K562 (cell line): ENCODE measurements around the gene KRT31. TPM values are rescaled to one million over a fixed set of nuclear protein-coding genes. Genes with fewer than 3 reads are reported as not detected.

Experiments
- ATAC-seq: fragments of 200-7000 bp; cut with Tn5 transposase; 3 replicates; pipeline ENCODE4 v1.9.1; 2020; ENCODE audit warnings: moderate library complexity
- BruUV-seq: library from RNA; stranded (reverse); fragments of 400-500 nt; replicated peaks from 2 replicates; lab custom pipeline; 2021; lab: Mats Ljungman, UMichigan
- CTCF ChIA-PET: fragments of 300-600 bp; formaldehyde crosslinking; extraction: SDS; loops from one replicate; lab custom pipeline; 2021; ENCODE audit warnings: low intra/inter-chr PET ratio; lab: Yijun Ruan, JAX
- POLR2A ChIA-PET: fragments of 300-600, 350-650 bp; sonication (Branson Sonifier 250); formaldehyde crosslinking; extraction: SDS; loops from one replicate; lab custom pipeline; 2021; ENCODE audit warnings: antibody characterized with exemption, inconsistent platforms; lab: Yijun Ruan, JAX
- DNase-seq, 4 experiments: peaks; one replicate each; pipeline versions ENCODE4 v3.0.0 to v3.0.0-alpha.2; 2011 to 2018; ENCODE audit warnings: low spot score in 3 of 4, mixed read lengths in 3 of 4; ENCODE audit errors: extremely low read depth in 1 of 4
- FAIRE-seq: peaks from 2 replicates; lab custom pipeline; 2011; peaks lifted over from hg19 to GRCh38; lab: Jason Lieb, UNC
- H2AFZ ChIP-seq: 2 replicates; pipeline ENCODE4 v1.6.0; 2011; ENCODE audit warnings: low read depth, low read length, control low read depth, inconsistent platforms
- H3K27ac ChIP-seq: fragments of 200-600 bp; 3 replicates; pipeline ENCODE4 v1.8.0; 2011; ENCODE audit warnings: low read depth, mild to moderate bottlenecking, control low read depth, inconsistent platforms, low read length, moderate library complexity, mixed read lengths; ENCODE audit errors: extremely low read depth
- H3K27me3 ChIP-seq, 2 experiments: fragments of 300-600 bp in 1 of 2; 2 replicates in 1 of 2; 3 replicates in 1 of 2; pipeline versions ENCODE4 v1.6.0 to v1.8.0; 2011; ENCODE audit warnings: inconsistent platforms in 2 of 2, low read length in 2 of 2, mild to moderate bottlenecking in 1 of 2, mixed read lengths in 1 of 2, moderate library complexity in 1 of 2; ENCODE audit not compliant: control insufficient read depth in 2 of 2, insufficient read depth in 2 of 2
- H3K36me3 ChIP-seq: fragments of 300-600 bp; 3 replicates; pipeline ENCODE4 v1.8.0; 2011; ENCODE audit warnings: mild to moderate bottlenecking, low read length, inconsistent platforms; ENCODE audit not compliant: control insufficient read depth, insufficient read depth
- H3K4me1 ChIP-seq, 2 experiments: fragments of 200-600 bp in 1 of 2; replicated peaks in 1 of 2; 2 replicates in 1 of 2; 3 replicates in 1 of 2; pipeline versions ENCODE4 v1.5.1 to v1.8.0; 2011; ENCODE audit warnings: inconsistent platforms in 2 of 2, low read length in 2 of 2, mild to moderate bottlenecking in 1 of 2, mixed read lengths in 1 of 2, moderate library complexity in 1 of 2; ENCODE audit not compliant: control insufficient read depth in 2 of 2, insufficient read depth in 2 of 2
- H3K4me2 ChIP-seq: 2 replicates; pipeline ENCODE4 v1.6.1; 2011; ENCODE audit warnings: low read length, control low read depth, inconsistent platforms, mixed read lengths; ENCODE audit not compliant: insufficient read depth
- H3K4me3 ChIP-seq: fragments of 200-600 bp; sonication (generic), shearing (Covaris generic); 2 replicates; pipeline ENCODE4 v1.5.1; 2016; ENCODE audit warnings: control low read depth, inconsistent platforms
- H3K79me2 ChIP-seq: fragments of 200-600 bp; 3 replicates; pipeline ENCODE4 v1.8.0; 2011; ENCODE audit warnings: low read length, inconsistent platforms; ENCODE audit not compliant: control insufficient read depth, insufficient read depth
- H3K9ac ChIP-seq, 2 experiments: 2 replicates each; pipeline versions ENCODE4 v1.6.0 to v1.6.1; 2011; ENCODE audit warnings: low read depth in 2 of 2, low read length in 2 of 2, control low read depth in 1 of 2, inconsistent platforms in 1 of 2, mild to moderate bottlenecking in 1 of 2, mixed read lengths in 1 of 2; ENCODE audit not compliant: insufficient read depth in 1 of 2
- H3K9me1 ChIP-seq: one replicate; pipeline ENCODE4 v1.6.0; 2011; ENCODE audit warnings: inconsistent platforms, mild to moderate bottlenecking, low read length, moderate library complexity; ENCODE audit not compliant: control insufficient read depth, insufficient read depth
- H3K9me3 ChIP-seq: replicated peaks from 2 replicates; pipeline ENCODE4 v1.5.1; 2011; ENCODE audit warnings: low read depth, low read length, inconsistent platforms; ENCODE audit not compliant: control insufficient read depth, insufficient read depth
- H4K20me1 ChIP-seq: replicated peaks from 2 replicates; pipeline ENCODE4 v1.6.1; 2011; ENCODE audit warnings: low read length, inconsistent platforms, mixed read lengths; ENCODE audit not compliant: control insufficient read depth, insufficient read depth
- ARNT ChIP-seq, 2 experiments: fragments of 450-650 bp; IDR thresholded peaks; 2 replicates each; pipeline ENCODE4 v1.6.1; 2016; ENCODE audit warnings: mild to moderate bottlenecking in 1 of 2
- ATF7 ChIP-seq: fragments of 450-650 bp; IDR thresholded peaks from 2 replicates; pipeline ENCODE4 v1.7.1; 2014; ENCODE audit warnings: mild to moderate bottlenecking, moderate library complexity
- CBFA2T3 ChIP-seq: fragments of 450-650 bp; IDR thresholded peaks from 2 replicates; pipeline ENCODE4 v1.6.1; 2017
- FOXA3 ChIP-seq, 2 experiments: fragments of 450-650 bp in 1 of 2; sonication (generic) in 1 of 2; formaldehyde crosslinking; IDR thresholded peaks in 1 of 2; conservative IDR thresholded peaks in 1 of 2; 2 replicates each; pipeline versions ENCODE4 v1.4.0 to v1.8.0; 2020 to 2022; ENCODE audit warnings: mild to moderate bottlenecking in 2 of 2, missing genetic modification reagents in 1 of 2
- GATA2 ChIP-seq: sonication (generic); formaldehyde crosslinking; IDR thresholded peaks from 2 replicates; pipeline ENCODE4 v1.4.0; 2020; ENCODE audit warnings: mild to moderate bottlenecking, missing genetic modification reagents
- GATAD2A ChIP-seq: fragments of 450-650 bp; IDR thresholded peaks from 2 replicates; pipeline ENCODE4 v1.6.1; 2017
- HMG20A ChIP-seq: fragments of 450-650 bp; formaldehyde crosslinking; conservative IDR thresholded peaks from 2 replicates; pipeline ENCODE4 v1.4.0; 2020; ENCODE audit warnings: mild to moderate bottlenecking, mixed read lengths
- HNRNPUL1 ChIP-seq: fragments of 200-400 bp; formaldehyde crosslinking; IDR thresholded peaks from 2 replicates; pipeline ENCODE4 v1.6.1; 2017; ENCODE audit warnings: low read length
- MAX ChIP-seq: sonication (generic); formaldehyde crosslinking; IDR thresholded peaks from 2 replicates; pipeline ENCODE4 v1.9.0; 2022; ENCODE audit warnings: mild to moderate bottlenecking, missing genetic modification reagents
- MITF ChIP-seq: IDR thresholded peaks from 2 replicates; pipeline ENCODE4 v1.6.1; 2014; ENCODE audit warnings: antibody characterized with exemption
- NCOA1 ChIP-seq: fragments of 450-650 bp; IDR thresholded peaks from 2 replicates; pipeline ENCODE4 v1.6.1; 2016; ENCODE audit warnings: low read depth
- SREBF1 ChIP-seq: fragments of 150-350 bp; IDR thresholded peaks from 2 replicates; pipeline ENCODE4 v1.6.1; 2014; ENCODE audit warnings: antibody characterized with exemption, low read depth, low read length, borderline replicate concordance
- TEAD1 ChIP-seq, 2 experiments: fragments of 450-650 bp in 1 of 2; sonication (generic) in 1 of 2; formaldehyde crosslinking; IDR thresholded peaks; 2 replicates each; pipeline versions ENCODE4 v1.4.0 to v1.8.0; 2020 to 2022; ENCODE audit warnings: mild to moderate bottlenecking in 2 of 2, missing genetic modification reagents in 1 of 2
- VEZF1 ChIP-seq: fragments of 200-800 bp; sonication (Bioruptor generic); IDR thresholded peaks from 2 replicates; pipeline ENCODE4 v1.6.1; 2017; ENCODE audit warnings: missing genetic modification characterization, missing compliant biosample characterization
- ZFP36 ChIP-seq: fragments of 150-350 bp; IDR thresholded peaks from 2 replicates; pipeline ENCODE4 v1.6.1; 2018; ENCODE audit warnings: low read length, low read depth; ENCODE audit not compliant: partially characterized antibody
- ZFX ChIP-seq: sonication (generic); formaldehyde crosslinking; IDR thresholded peaks from 2 replicates; pipeline ENCODE4 v1.8.0; 2022; ENCODE audit warnings: mild to moderate bottlenecking, missing genetic modification reagents, moderate library complexity
- whole genome bisulfite sequencing: fragments of 100-300 bp; shearing (Covaris generic); methylation state at CpG from one replicate; pipeline ENCODE4 v1.1.6; 2016; ENCODE audit warnings: low coverage, mixed read lengths; ENCODE audit not compliant: insufficient coverage; ENCODE audit errors: missing lambda C conversion rate; 5-methylcytosine and 5-hydroxymethylcytosine counted together
- in situ Hi-C: fragments of 300-500 bp; cut with MboI; formaldehyde crosslinking; loops from 4 replicates; pipeline ENCODE4 v1.15.0; 2018; ENCODE audit warnings: inconsistent platforms, mixed read lengths
- intact Hi-C: fragments of 100-400 bp; cut with micrococcal nuclease; formaldehyde crosslinking; loops from 2 replicates; pipeline ENCODE4 v1.14.2; 2022
- polyA plus RNA-seq, 8 experiments: library from polyadenylated mRNA; depleted of rRNA in 4 of 8; stranded (reverse) in 5 of 8; unstranded in 3 of 8; fragments of >200 nt; fragmentation: Nextera tagmentation in 2 of 8; fragmentation: Illumina TruSeq in 1 of 8; extraction: Ambion mirVana in 2 of 8; extraction: Trizol in 1 of 8; gene quantifications; 2 replicates each; pipeline versions ENCODE4 v1.2.1 to v1.2.3, GENCODE V29; 2011 to 2014; ENCODE audit warnings: inconsistent platforms in 1 of 8, missing spikeins in 1 of 8
- total RNA-seq, 7 experiments: library from RNA; depleted of rRNA in 6 of 7; stranded (reverse); fragments of >200 nt in 6 of 7; fragmentation: Illumina TruSeq in 2 of 7; extraction: Trizol in 2 of 7; gene quantifications; 2 replicates each; pipeline versions ENCODE4 v1.2.1 to v1.2.3, GENCODE V29; 2011 to 2021; ENCODE audit warnings: low replicate concordance in 1 of 7
- TF ChIP-seq, protein P1 (sequence below): fragments of 450-650 bp; IDR thresholded peaks from one replicate; pipeline ENCODE4 v1.6.1; 2018; ENCODE audit warnings: mild to moderate bottlenecking, moderate library complexity; ENCODE audit not compliant: partially characterized antibody
- TF ChIP-seq, protein P2 (sequence below): fragments of 450-650 bp; formaldehyde crosslinking; IDR thresholded peaks from 2 replicates; pipeline ENCODE4 v1.4.0; 2022; ENCODE audit warnings: missing genetic modification characterization

KRT31 gene
- total and polyA plus RNA-seq, 9 of the 15 experiments (the other 6 are each of a cell fraction or from before 2014, with no cell fraction given) = not detected

DNA sequence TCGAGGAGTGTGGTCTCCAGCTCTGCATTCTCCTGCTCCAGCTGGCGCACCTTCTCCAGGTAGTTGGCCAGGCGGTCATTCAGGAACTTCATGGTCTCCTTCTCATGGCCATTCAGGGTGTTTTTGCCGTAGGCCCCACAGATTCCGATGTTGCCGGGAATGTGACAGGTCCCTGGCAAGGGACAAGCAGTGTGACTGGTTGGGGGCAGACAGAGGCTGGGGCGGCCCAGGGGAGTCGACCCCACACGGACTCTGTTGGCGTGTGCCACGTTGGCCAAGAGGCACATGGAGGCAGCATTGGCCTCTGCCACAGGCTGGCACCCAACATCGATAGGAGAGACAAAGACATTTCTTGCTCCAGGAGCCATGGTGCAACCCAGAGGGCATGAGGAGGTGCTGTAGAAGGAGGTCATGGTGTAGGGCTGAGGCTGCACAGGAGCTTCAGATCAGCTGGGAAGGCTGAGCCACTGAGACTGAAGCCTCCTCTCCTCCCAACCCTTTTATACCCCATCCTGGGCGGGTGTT, 26.8 kb upstream of the KRT31 start, which contains the start of gene KRT37:
Gene KRT37, minus strand, starts transcription at position 475 of the 525 bp plus-strand sequence. Its CDS starts 62 bp downstream, at position 413.
- no peaks in the 10 kb centered on the region for H3K79me2 ChIP-seq
- intact Hi-C loops = no loop called here
- DNase-seq (no peak), FAIRE-seq (no peak), ATAC-seq (no peak)
- H3K4me2 ChIP-seq = no peak within 1 kb of the TSS
- H3K4me3 ChIP-seq = no peak within 1 kb of the TSS
- BruUV-seq = no TSS peak
- H2AFZ ChIP-seq = no peak within 1 kb of the TSS
- in situ Hi-C loops = no loop called here
- ChIA-PET POLR2A (interaction anchor here (0.6 to 1.5 kb wide), 2 partner anchors 12 to 21 kb away, joined by 3 to 5 read pairs; no protein-coding TSS in a partner anchor), CTCF (no interaction called here)
- TF ChIP-seq HNRNPUL1 = no peak
- TF ChIP-seq HMG20A (CRISPR knock-in tag) = no peak
- no peak for TF ChIP-seq GATAD2A
- no peak for TF ChIP-seq GATA2 (CRISPR knock-in tag)
- TF ChIP-seq SREBF1 = no peak
- no peak for TF ChIP-seq ZFP36
- TF ChIP-seq NCOA1 = no peak
- no peak for TF ChIP-seq VEZF1 (CRISPR knock-in tag)
- no peak for TF ChIP-seq ZFX (CRISPR knock-in tag)
- no peak for TF ChIP-seq MITF
- no peak for TF ChIP-seq TEAD1 (CRISPR knock-in tag; IDR thresholded peaks at IDR 0.05)
- no peak for TF ChIP-seq CBFA2T3
- TF ChIP-seq, protein P1, sequence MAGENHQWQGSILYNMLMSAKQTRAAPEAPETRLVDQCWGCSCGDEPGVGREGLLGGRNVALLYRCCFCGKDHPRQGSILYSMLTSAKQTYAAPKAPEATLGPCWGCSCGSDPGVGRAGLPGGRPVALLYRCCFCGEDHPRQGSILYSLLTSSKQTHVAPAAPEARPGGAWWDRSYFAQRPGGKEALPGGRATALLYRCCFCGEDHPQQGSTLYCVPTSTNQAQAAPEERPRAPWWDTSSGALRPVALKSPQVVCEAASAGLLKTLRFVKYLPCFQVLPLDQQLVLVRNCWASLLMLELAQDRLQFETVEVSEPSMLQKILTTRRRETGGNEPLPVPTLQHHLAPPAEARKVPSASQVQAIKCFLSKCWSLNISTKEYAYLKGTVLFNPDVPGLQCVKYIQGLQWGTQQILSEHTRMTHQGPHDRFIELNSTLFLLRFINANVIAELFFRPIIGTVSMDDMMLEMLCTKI = no peak
- no peak for TF ChIP-seq FOXA3 (CRISPR knock-in tag; conservative IDR thresholded peaks at IDR 0.05 in 1 of 2, IDR thresholded peaks at IDR 0.05 in 1 of 2)
- no peak for TF ChIP-seq MAX (CRISPR knock-in tag)
- TF ChIP-seq ATF7 = no peak
- TF ChIP-seq, protein P2, sequence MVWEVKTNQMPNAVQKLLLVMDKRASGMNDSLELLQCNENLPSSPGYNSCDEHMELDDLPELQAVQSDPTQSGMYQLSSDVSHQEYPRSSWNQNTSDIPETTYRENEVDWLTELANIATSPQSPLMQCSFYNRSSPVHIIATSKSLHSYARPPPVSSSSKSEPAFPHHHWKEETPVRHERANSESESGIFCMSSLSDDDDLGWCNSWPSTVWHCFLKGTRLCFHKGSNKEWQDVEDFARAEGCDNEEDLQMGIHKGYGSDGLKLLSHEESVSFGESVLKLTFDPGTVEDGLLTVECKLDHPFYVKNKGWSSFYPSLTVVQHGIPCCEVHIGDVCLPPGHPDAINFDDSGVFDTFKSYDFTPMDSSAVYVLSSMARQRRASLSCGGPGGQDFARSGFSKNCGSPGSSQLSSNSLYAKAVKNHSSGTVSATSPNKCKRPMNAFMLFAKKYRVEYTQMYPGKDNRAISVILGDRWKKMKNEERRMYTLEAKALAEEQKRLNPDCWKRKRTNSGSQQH (CRISPR knock-in tag) = no peak
- no peak for TF ChIP-seq ARNT (IDR thresholded peaks at IDR 0.05)
- no peaks in the 10 kb centered on the region for H3K9me3 ChIP-seq
- H4K20me1 ChIP-seq = no peaks in the 10 kb centered on the region; the same call in 1 of the 2 replicates
- 0% methylated on average over 13 of the region's 13 CpGs for WGBS
- H3K4me1 ChIP-seq = no peaks in the 10 kb centered on the region
- peaks cover 36 to 50% of the 10 kb centered on the region in 2 experiments for H3K27me3 ChIP-seq
- H3K36me3 ChIP-seq = no peaks in the 10 kb centered on the region
- no peaks in the 10 kb centered on the region for H3K9me1 ChIP-seq
- no peak within 1 kb of the TSS for H3K27ac ChIP-seq
- no peak within 1 kb of the TSS for H3K9ac ChIP-seq
